ENCODE results near the gene C10orf120. TPM values are rescaled to one million over a fixed set of nuclear protein-coding genes. Genes with fewer than 3 reads are reported as not detected.

C10orf120 gene
- total RNA-seq, 1 donor from 2014 or later = not detected

DNA sequence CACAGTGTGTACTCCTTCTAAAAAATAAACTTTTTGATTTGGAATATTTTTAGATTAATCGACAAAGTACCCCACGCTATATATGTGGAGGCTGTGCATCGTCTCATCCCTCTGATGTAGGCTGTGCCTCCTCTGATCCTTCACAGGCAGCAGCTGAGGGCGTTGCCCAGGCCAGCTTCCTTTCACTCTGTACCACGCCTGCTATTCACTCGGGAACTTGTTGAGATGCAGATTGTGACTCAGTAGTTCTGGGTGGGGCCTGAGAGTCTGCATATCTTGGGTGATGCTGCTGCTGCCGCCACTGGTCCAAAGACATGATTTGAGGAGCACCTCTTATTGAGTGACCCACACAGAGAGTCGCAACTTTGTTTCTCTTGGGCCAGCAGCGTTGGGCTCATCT, 7.9 kb upstream of the C10orf120 start:
- TF ChIP-seq, protein P1, sequence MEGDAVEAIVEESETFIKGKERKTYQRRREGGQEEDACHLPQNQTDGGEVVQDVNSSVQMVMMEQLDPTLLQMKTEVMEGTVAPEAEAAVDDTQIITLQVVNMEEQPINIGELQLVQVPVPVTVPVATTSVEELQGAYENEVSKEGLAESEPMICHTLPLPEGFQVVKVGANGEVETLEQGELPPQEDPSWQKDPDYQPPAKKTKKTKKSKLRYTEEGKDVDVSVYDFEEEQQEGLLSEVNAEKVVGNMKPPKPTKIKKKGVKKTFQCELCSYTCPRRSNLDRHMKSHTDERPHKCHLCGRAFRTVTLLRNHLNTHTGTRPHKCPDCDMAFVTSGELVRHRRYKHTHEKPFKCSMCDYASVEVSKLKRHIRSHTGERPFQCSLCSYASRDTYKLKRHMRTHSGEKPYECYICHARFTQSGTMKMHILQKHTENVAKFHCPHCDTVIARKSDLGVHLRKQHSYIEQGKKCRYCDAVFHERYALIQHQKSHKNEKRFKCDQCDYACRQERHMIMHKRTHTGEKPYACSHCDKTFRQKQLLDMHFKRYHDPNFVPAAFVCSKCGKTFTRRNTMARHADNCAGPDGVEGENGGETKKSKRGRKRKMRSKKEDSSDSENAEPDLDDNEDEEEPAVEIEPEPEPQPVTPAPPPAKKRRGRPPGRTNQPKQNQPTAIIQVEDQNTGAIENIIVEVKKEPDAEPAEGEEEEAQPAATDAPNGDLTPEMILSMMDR (IDR thresholded peaks at IDR 0.05; ENCODE audit: unreplicated experiment) = no peak
- no peaks in the 10 kb centered on the region for H3K9me3 Mint-ChIP-seq (ENCODE audit: unreplicated experiment)
- peaks cover under 1% of the 10 kb centered on the region for H3K4me1 Mint-ChIP-seq (ENCODE audit: unreplicated experiment)
- H3K4me3 Mint-ChIP-seq (ENCODE audit: unreplicated experiment) = no peak overlapping the region
- H3K27me3 Mint-ChIP-seq (ENCODE audit: unreplicated experiment) = no peaks in the 10 kb centered on the region
- no peak overlapping the region for H3K27ac Mint-ChIP-seq (ENCODE audit: unreplicated experiment)
- DNase-seq (ENCODE audit: low spot score) = no peak
- H3K36me3 Mint-ChIP-seq (ENCODE audit: low read depth, unreplicated experiment) = no peaks in the 10 kb centered on the region

DNA sequence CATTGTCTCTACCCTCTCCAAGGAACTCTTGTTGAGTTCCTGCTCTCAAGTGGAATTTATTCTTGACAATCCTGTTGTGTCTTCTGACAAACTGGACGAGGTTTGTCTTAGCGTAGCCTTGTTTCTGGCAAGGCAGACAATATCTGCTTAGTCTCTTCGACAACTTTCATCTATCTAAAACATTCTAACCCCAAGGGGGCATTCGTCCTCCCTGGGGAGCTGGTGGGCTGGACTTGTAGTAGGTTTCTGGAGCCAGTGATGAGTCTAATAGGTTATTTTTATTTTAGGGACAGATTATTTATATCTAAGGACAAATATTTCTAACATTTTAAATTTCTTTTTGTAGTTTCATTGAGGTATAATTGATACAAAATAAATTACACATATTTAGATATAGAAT, 7.3 kb upstream of the C10orf120 start:
- H3K4me1 Mint-ChIP-seq (ENCODE audit: unreplicated experiment) = peaks cover 3% of the 10 kb centered on the region
- H3K27ac Mint-ChIP-seq (ENCODE audit: unreplicated experiment) = no peak overlapping the region
- no peak for DNase-seq (ENCODE audit: low spot score)
- H3K4me3 Mint-ChIP-seq (ENCODE audit: unreplicated experiment) = no peak overlapping the region
- no peaks in the 10 kb centered on the region for H3K9me3 Mint-ChIP-seq (ENCODE audit: unreplicated experiment)
- TF ChIP-seq, protein P1 (IDR thresholded peaks at IDR 0.05; ENCODE audit: unreplicated experiment) = no peak
- H3K36me3 Mint-ChIP-seq (ENCODE audit: low read depth, unreplicated experiment) = no peaks in the 10 kb centered on the region
- H3K27me3 Mint-ChIP-seq (ENCODE audit: unreplicated experiment) = no peaks in the 10 kb centered on the region

DNA sequence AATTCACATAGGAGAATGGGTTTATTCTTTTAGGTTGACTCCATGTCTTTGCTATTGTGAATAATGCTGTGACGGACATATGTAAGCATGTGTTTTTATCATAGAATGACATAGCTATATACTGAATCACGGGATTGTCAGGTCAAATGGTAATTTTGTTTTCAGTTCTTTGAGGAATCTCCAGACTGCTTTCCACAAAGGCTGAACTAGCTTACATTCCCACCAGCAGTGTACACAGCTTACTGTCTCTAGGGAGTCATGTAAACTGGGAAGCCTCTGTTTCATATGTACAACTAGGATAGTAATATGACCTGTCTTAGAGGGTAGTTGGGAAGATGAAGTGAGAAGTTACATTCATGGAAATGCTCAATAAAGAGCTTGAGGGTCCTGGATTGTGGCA, 6.8 kb upstream of the C10orf120 start:
- Mint-ChIP-seq H3K4me1 (ENCODE audit: unreplicated experiment) (peaks cover 5% of the 10 kb centered on the region), H3K4me3 (ENCODE audit: unreplicated experiment) (no peak overlapping the region), H3K27me3 (ENCODE audit: unreplicated experiment) (no peaks in the 10 kb centered on the region), H3K27ac (ENCODE audit: unreplicated experiment) (no peak overlapping the region), H3K9me3 (ENCODE audit: unreplicated experiment) (no peaks in the 10 kb centered on the region), H3K36me3 (ENCODE audit: low read depth, unreplicated experiment) (no peaks in the 10 kb centered on the region)
- TF ChIP-seq, protein P1 (IDR thresholded peaks at IDR 0.05; ENCODE audit: unreplicated experiment) = no peak
- DNase-seq (ENCODE audit: low spot score) = no peak

DNA sequence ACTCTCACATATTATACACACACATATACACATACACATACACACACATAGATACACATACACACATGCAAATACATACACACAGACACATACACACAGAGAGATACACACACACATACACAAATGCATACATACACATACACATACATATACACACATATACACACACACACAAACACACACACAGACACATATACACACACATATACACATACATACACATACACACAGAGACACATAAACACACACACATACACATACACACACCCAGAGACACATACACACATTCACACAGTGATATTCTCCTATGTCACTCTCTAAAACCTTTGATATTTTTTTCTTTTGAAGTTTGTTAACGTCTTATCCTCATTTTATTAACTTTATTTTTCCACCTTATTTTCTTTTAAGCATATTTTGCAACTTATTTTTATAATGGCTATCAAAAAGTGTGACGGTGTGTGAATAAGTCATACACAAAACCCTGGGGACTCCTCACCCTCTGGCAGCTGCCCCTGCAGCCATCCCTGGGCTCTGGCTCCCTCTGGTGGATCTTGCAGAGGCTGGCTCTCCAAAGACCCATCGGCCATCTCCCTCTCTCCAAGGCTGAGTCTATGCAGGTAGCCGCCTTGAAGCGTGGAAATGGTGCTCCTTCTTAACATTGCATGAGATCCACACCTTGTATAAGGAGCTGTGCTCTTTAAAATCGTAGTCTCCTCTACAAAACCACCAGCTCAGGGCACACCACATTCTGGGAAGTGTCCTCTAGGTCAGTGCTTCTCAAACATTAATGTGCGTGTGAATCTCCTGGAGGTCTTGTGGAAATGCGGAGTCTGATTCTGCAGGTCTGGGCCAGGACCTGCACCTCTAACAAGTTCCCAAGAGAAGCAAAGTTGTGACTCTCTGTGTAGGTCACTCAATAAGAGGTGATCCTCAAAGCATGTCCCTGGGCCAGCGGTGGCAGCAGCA, 4.1 kb upstream of the C10orf120 start:
- Mint-ChIP-seq H3K27me3 (ENCODE audit: unreplicated experiment) (no peaks in the 10 kb centered on the region), H3K36me3 (ENCODE audit: low read depth, unreplicated experiment) (no peaks in the 10 kb centered on the region), H3K4me3 (ENCODE audit: unreplicated experiment) (no peak overlapping the region), H3K4me1 (ENCODE audit: unreplicated experiment) (peaks cover 5% of the 10 kb centered on the region), H3K9me3 (ENCODE audit: unreplicated experiment) (no peaks in the 10 kb centered on the region), H3K27ac (ENCODE audit: unreplicated experiment) (no peak overlapping the region)
- TF ChIP-seq, protein P1 (IDR thresholded peaks at IDR 0.05; ENCODE audit: unreplicated experiment) = peak; percentile 65
- peak; percentile 87 for DNase-seq (ENCODE audit: low spot score)

DNA sequence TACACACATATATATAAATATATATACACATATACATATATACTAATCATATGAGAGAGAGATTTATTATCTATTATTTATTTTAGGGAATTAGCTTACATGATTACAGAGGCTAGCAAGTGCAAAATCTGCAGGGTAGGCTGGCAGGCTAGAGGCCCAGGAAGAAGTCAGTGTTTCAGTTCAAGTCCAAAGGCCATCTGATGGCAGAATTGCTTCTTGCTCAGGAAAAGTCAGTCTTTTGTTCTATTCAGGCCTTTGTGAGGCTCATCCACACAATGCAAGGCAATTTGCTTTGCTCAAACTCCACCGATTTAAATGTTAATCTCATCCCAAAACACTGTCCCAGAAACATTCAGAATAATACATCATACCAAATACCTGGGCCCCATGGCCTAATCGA, 2.6 kb upstream of the C10orf120 start:
- H3K27ac Mint-ChIP-seq (ENCODE audit: unreplicated experiment) = no peak overlapping the region
- no peak for DNase-seq (ENCODE audit: low spot score)

More for the DNA sequence above, 2.6 kb upstream of the C10orf120 start:
- H3K27me3 Mint-ChIP-seq (ENCODE audit: unreplicated experiment) = no peaks in the 10 kb centered on the region
- H3K4me3 Mint-ChIP-seq (ENCODE audit: unreplicated experiment) = no peak overlapping the region
- no peaks in the 10 kb centered on the region for H3K36me3 Mint-ChIP-seq (ENCODE audit: low read depth, unreplicated experiment)
- peaks cover 5% of the 10 kb centered on the region for H3K4me1 Mint-ChIP-seq (ENCODE audit: unreplicated experiment)
- TF ChIP-seq, protein P1 (IDR thresholded peaks at IDR 0.05; ENCODE audit: unreplicated experiment) = no peak
- no peaks in the 10 kb centered on the region for H3K9me3 Mint-ChIP-seq (ENCODE audit: unreplicated experiment)

Measured in endothelial cell (in vitro differentiated cells).